Endothelial cell of umbilical vein (primary cell): Measurements from ENCODE around the gene MRPL14. TPM values are rescaled to one million over a fixed set of nuclear protein-coding genes. Genes with fewer than 3 reads are reported as not detected.

Source experiments
- BruUV-seq: library from RNA; stranded (reverse); fragments of 400-500 nt; replicated peaks from 2 replicates; lab custom pipeline; 2021; lab: Mats Ljungman, UMichigan
- CTCF ChIA-PET: fragments of 300-600, 350-600 bp; sonication (Branson Sonifier 250); formaldehyde crosslinking; loops from one replicate; lab custom pipeline; 2021; ENCODE audit warnings: antibody characterized with exemption, inconsistent platforms; lab: Charles Lee
- POLR2A ChIA-PET: fragments of 300-600, 350-600 bp; sonication (Branson Sonifier 250); formaldehyde crosslinking; loops from one replicate; lab custom pipeline; 2021; ENCODE audit warnings: antibody characterized with exemption, inconsistent platforms; lab: Charles Lee
- DNase-seq: peaks from one replicate; pipeline ENCODE4 v3.0.0-alpha.2; 2011; ENCODE audit warnings: low read depth, low spot score
- FAIRE-seq: peaks from 2 replicates; lab custom pipeline; 2011; peaks lifted over from hg19 to GRCh38; lab: Jason Lieb, UNC
- H2AFZ ChIP-seq: 2 replicates; pipeline ENCODE4 v1.6.0; 2012; ENCODE audit warnings: low read depth, low read length, control low read depth, inconsistent platforms
- H3K27ac ChIP-seq: 2 replicates; pipeline ENCODE4 v1.5.1; 2011; ENCODE audit warnings: low read depth, mild to moderate bottlenecking, control low read depth, low read length, moderate library complexity; ENCODE audit not compliant: insufficient read depth
- H3K27me3 ChIP-seq, 2 experiments: 2 replicates each; pipeline versions ENCODE4 v1.6.0 to v1.6.1; 2011; ENCODE audit warnings: low read length in 2 of 2, mixed read lengths in 1 of 2; ENCODE audit not compliant: control insufficient read depth in 2 of 2, insufficient read depth in 2 of 2
- H3K36me3 ChIP-seq, 2 experiments: 2 replicates in 1 of 2; 3 replicates in 1 of 2; pipeline ENCODE4 v1.5.1; 2011; ENCODE audit warnings: low read length in 2 of 2, mild to moderate bottlenecking in 1 of 2, moderate library complexity in 1 of 2; ENCODE audit not compliant: control insufficient read depth in 2 of 2, insufficient read depth in 2 of 2; ENCODE audit errors: extremely low read depth in 1 of 2
- H3K4me1 ChIP-seq: 3 replicates; pipeline ENCODE4 v1.5.1; 2011; ENCODE audit warnings: mild to moderate bottlenecking, low read length; ENCODE audit not compliant: control insufficient read depth, insufficient read depth; ENCODE audit errors: extremely low read depth
- H3K4me2 ChIP-seq: 2 replicates; pipeline ENCODE4 v1.6.1; 2011; ENCODE audit warnings: low read length, control low read depth, mixed read lengths; ENCODE audit not compliant: insufficient read depth
- H3K4me3 ChIP-seq, 3 experiments: fragments of 200-600 bp in 1 of 3; sonication (generic), shearing (Covaris generic) in 1 of 3; replicated peaks in 1 of 3; 2 replicates each; pipeline ENCODE4 v1.5.1; 2011 to 2016; ENCODE audit warnings: control low read depth in 3 of 3, low read length in 3 of 3, mild to moderate bottlenecking in 2 of 3, inconsistent platforms in 1 of 3, low read depth in 1 of 3, moderate library complexity in 1 of 3; ENCODE audit not compliant: insufficient read depth in 1 of 3
- H3K79me2 ChIP-seq: 2 replicates; pipeline ENCODE4 v1.6.0; 2012; ENCODE audit warnings: low read length, inconsistent platforms; ENCODE audit not compliant: control insufficient read depth, insufficient read depth
- H3K9ac ChIP-seq: replicated peaks from 2 replicates; pipeline ENCODE3; 2011; ENCODE audit warnings: low read length, control low read depth; ENCODE audit not compliant: insufficient read depth; ENCODE audit errors: extremely low read depth
- H3K9me1 ChIP-seq: replicated peaks from 3 replicates; pipeline ENCODE4 v1.6.0; 2011; ENCODE audit warnings: mild to moderate bottlenecking, low read length; ENCODE audit not compliant: control insufficient read depth, insufficient read depth; ENCODE audit errors: extremely low read depth
- H3K9me3 ChIP-seq: replicated peaks from 2 replicates; pipeline ENCODE4 v1.5.1; 2012; ENCODE audit warnings: low read length, inconsistent platforms; ENCODE audit not compliant: control insufficient read depth, insufficient read depth
- H4K20me1 ChIP-seq: replicated peaks from 2 replicates; pipeline ENCODE3; 2011; ENCODE audit warnings: mild to moderate bottlenecking, low read length; ENCODE audit not compliant: control insufficient read depth, insufficient read depth; ENCODE audit errors: extremely low read depth
- CTCF ChIP-seq, 2 donors: IDR thresholded peaks; 1 replicate in 1 of 2; 2 replicates in 1 of 2; pipeline ENCODE4 v1.5.1; 2011; ENCODE audit warnings: low read length in 2 of 2, mild to moderate bottlenecking in 2 of 2, moderate library complexity in 2 of 2, control low read depth in 1 of 2, inconsistent platforms in 1 of 2, low read depth in 1 of 2; ENCODE audit not compliant: insufficient read depth in 1 of 2; ENCODE audit errors: extremely low read depth in 1 of 2
- EZH2 ChIP-seq: IDR thresholded peaks from 2 replicates; pipeline ENCODE4 v1.6.1; 2012; ENCODE audit warnings: borderline replicate concordance, low read depth, mild to moderate bottlenecking, moderate library complexity, low read length, inconsistent platforms; ENCODE audit not compliant: severe bottlenecking
- FOS ChIP-seq: IDR thresholded peaks from 2 replicates; pipeline ENCODE4 v1.6.1; 2011; ENCODE audit warnings: mild to moderate bottlenecking, low read length, moderate library complexity, borderline replicate concordance; ENCODE audit not compliant: insufficient read depth
- GATA2 ChIP-seq: IDR thresholded peaks from 2 replicates; pipeline ENCODE4 v1.7.0; 2011; ENCODE audit warnings: low read depth, mild to moderate bottlenecking, moderate library complexity, mixed read lengths, low read length; ENCODE audit not compliant: insufficient read length, insufficient read depth
- JUN ChIP-seq: IDR thresholded peaks from 2 replicates; pipeline ENCODE4 v1.6.1; 2011; ENCODE audit warnings: borderline replicate concordance, low read depth; ENCODE audit not compliant: insufficient read length, insufficient read depth
- MAX ChIP-seq: IDR thresholded peaks from 2 replicates; pipeline ENCODE4 v1.6.1; 2011; ENCODE audit not compliant: insufficient read depth, insufficient read length
- MYC ChIP-seq: IDR thresholded peaks from one replicate; pipeline ENCODE4 v1.6.1; 2011; ENCODE audit warnings: mild to moderate bottlenecking, low read depth, low read length
- POLR2A ChIP-seq: IDR thresholded peaks from 2 replicates; pipeline ENCODE4 v1.6.1; 2012; ENCODE audit warnings: low read depth, mild to moderate bottlenecking, control low read depth, low read length
- POLR2AphosphoS5 ChIP-seq: IDR thresholded peaks from 2 replicates; pipeline ENCODE4 v1.6.1; 2012; ENCODE audit warnings: low read depth, mild to moderate bottlenecking, control low read depth, low read length, moderate library complexity; ENCODE audit not compliant: insufficient read depth
- dilution Hi-C: fragments of 300-500 bp; cut with MboI; formaldehyde crosslinking; loops from one replicate; pipeline ENCODE4 v1.15.0; 2019; ENCODE audit warnings: low sequenced_read_pairs; ENCODE audit not compliant: extremely low pct_ligation_motif_present
- intact Hi-C: fragments of 100-400 bp; cut with micrococcal nuclease; formaldehyde crosslinking; loops from one replicate; pipeline ENCODE4 v1.10.0; 2022
- polyA plus RNA-seq, 4 experiments: library from polyadenylated mRNA; depleted of rRNA in 3 of 4; stranded (reverse) in 3 of 4; unstranded in 1 of 4; fragments of >200 nt; gene quantifications; 2 replicates each; pipeline versions ENCODE4 v1.2.1 to v1.2.3, GENCODE V29; 2011 to 2012; ENCODE audit warnings: missing spikeins in 1 of 4
- total RNA-seq: library from RNA; stranded (reverse); gene quantifications from 2 replicates; pipeline ENCODE4 v1.2.3, GENCODE V29; 2021

The MRPL14 gene
- total and polyA plus RNA-seq, 2 donors (not counting 3 experiments of a cell fraction or from before 2014, with no cell fraction given), result 68.1 to 103 TPM

- Histone ChIP-seq H3K36me3 (no peaks in the 10 kb centered on the region), H3K9me1 (no peaks in the 10 kb centered on the region), H3K27ac (no peak overlapping the region), H3K79me2 (no peaks in the 10 kb centered on the region), H3K9ac (no peak overlapping the region), H3K4me3 (no peak overlapping the region), H3K9me3 (no peaks in the 10 kb centered on the region), H4K20me1 (no peaks in the 10 kb centered on the region), H3K4me2 (no peak overlapping the region), H3K4me1 (no peaks in the 10 kb centered on the region), H3K27me3 (no peaks in the 10 kb centered on the region), H2AFZ (no peak overlapping the region)
- dilution Hi-C loops (no loop called here), intact Hi-C loops (no loop called here)
- DNase-seq (no peak), FAIRE-seq (no peak)
- ChIA-PET POLR2A (no interaction called here), CTCF (interaction anchor here (0.9 to 5.0 kb wide), 5 partner anchors 12 to 80 kb away, joined by 3 to 56 read pairs (median 6); no protein-coding TSS in a partner anchor)
- TF ChIP-seq CTCF (IDR thresholded peaks at IDR 0.05; ENCODE audit: extremely low read depth in 1 of 2, insufficient read depth in 1 of 2, low read depth in 1 of 2, low read length in 2 of 2), result no peak
- no peak for TF ChIP-seq POLR2A
- no peak for TF ChIP-seq POLR2AphosphoS5
- no peak for TF ChIP-seq GATA2
- no peak for TF ChIP-seq EZH2
- no peak for TF ChIP-seq MYC
- TF ChIP-seq FOS, result no peak
- TF ChIP-seq JUN, result no peak
- TF ChIP-seq MAX, result no peak
- BruUV-seq, result no TSS peak
Measured at GRCh38 chr6:44157152-44157521, 29.9 kb upstream of the MRPL14 start.
